Stomach (tissue), 9 donors: ENCODE data around the gene TAPT1. TPM values are rescaled to one million over a fixed set of nuclear protein-coding genes. Genes with fewer than 3 reads are reported as not detected.

ENCODE experiments used
- DNase-seq, 2 donors: peaks; one replicate each; pipeline versions ENCODE4 v3.0.0 to v3.0.0-alpha.2; 2013 to 2019
- H3K27ac ChIP-seq, 5 donors: fragments of 200-600 bp in 4 of 5; sonication (generic) in 4 of 5; one replicate each; pipeline ENCODE4 v1.5.1; 2013 to 2019; ENCODE audit warnings: mild to moderate bottlenecking in 1 of 5, moderate library complexity in 1 of 5
- H3K27me3 ChIP-seq, 3 donors: fragments of 200-600 bp; sonication (generic); one replicate each; pipeline ENCODE4 v1.5.1; 2017 to 2019; ENCODE audit warnings: mixed run types in 1 of 3
- H3K36me3 ChIP-seq, 4 donors: fragments of 200-600 bp; sonication (generic); 1 replicate in 3 of 4; 2 replicates in 1 of 4; pipeline ENCODE4 v1.5.1; 2016 to 2019
- H3K4me1 ChIP-seq, 4 donors: fragments of 200-600 bp; sonication (generic); one replicate each; pipeline ENCODE4 v1.5.1; 2016 to 2019
- H3K4me3 ChIP-seq, 4 donors: fragments of 200-600 bp; sonication (generic) in 3 of 4; one replicate each; pipeline ENCODE4 v1.5.1; 2016 to 2019; ENCODE audit warnings: mild to moderate bottlenecking in 1 of 4
- H3K9me3 ChIP-seq, 4 donors: fragments of 200-600 bp; sonication (generic); one replicate each; pipeline ENCODE4 v1.5.1; 2016 to 2019
- CTCF ChIP-seq, 7 experiments: fragments of 450-650 bp in 4 of 7; fragments of 200-600 bp in 3 of 7; sonication (generic) in 3 of 7; IDR thresholded peaks; one replicate each; pipeline ENCODE4 v1.5.1; 2016 to 2019; ENCODE audit warnings: antibody characterized with exemption in 7 of 7, control low read depth in 2 of 7, mild to moderate bottlenecking in 1 of 7
- EP300 ChIP-seq: sonication (generic); formaldehyde crosslinking; IDR thresholded peaks from one replicate; pipeline ENCODE4 v1.6.1; 2017; ENCODE audit warnings: antibody characterized with exemption
- POLR2A ChIP-seq, 4 donors: fragments of 450-650 bp; IDR thresholded peaks; one replicate each; pipeline ENCODE4 v1.6.1; 2016; ENCODE audit warnings: antibody characterized with exemption in 4 of 4, control low read depth in 2 of 4, mild to moderate bottlenecking in 1 of 4, moderate library complexity in 1 of 4
- POLR2AphosphoS5 ChIP-seq, 3 donors: sonication (generic); formaldehyde crosslinking; IDR thresholded peaks; one replicate each; pipeline ENCODE4 v1.6.1; 2016; ENCODE audit warnings: antibody characterized with exemption in 3 of 3
- WGBS, 5 donors: extraction: QIAGEN DNeasy Blood & Tissue Kit in 3 of 5; methylation state at CpG; one replicate each; pipeline versions ENCODE4 v1.1.5 to v1.1.7; 2013 to 2018; 5-methylcytosine and 5-hydroxymethylcytosine counted together
- intact Hi-C: fragments of 100-400 bp; cut with DNase I; formaldehyde crosslinking; loops from one replicate; pipeline ENCODE4 v1.15.1; 2023; ENCODE audit warnings: low total_unique reads
- polyA plus RNA-seq, 3 donors: library from polyadenylated mRNA; stranded (reverse); fragments of 200-250 nt; gene quantifications; one replicate each; pipeline ENCODE4 v1.2.3, GENCODE V29; 2013
- total RNA-seq, 5 donors: library from RNA; depleted of rRNA; stranded (reverse); fragments of >200 nt; gene quantifications; one replicate each; pipeline versions ENCODE4 v1.1.0 to v1.2.3, GENCODE V29; 2014 to 2016
- donor health status: healthy with polysubstance abuse.
- donor health status: Bipolar disorder and iron deficiency.
- donor health status: healthy.

TAPT1 gene
- total and polyA plus RNA-seq, 8 donors: 5.9 to 97.8 (median 13.7) TPM

- no peak for DNase-seq
- no peaks in the 10 kb centered on the region for H3K27me3 ChIP-seq
- H3K9me3 ChIP-seq: no peaks in the 10 kb centered on the region
- H3K27ac ChIP-seq: no peak overlapping the region
- H3K36me3 ChIP-seq: peaks cover 0 to 25% (median 9%) of the 10 kb centered on the region in 4 donors
- no peak overlapping the region for H3K4me3 ChIP-seq
- H3K4me1 ChIP-seq: peaks cover 0 to 59% (median 21%) of the 10 kb centered on the region in 4 donors
- TF ChIP-seq CTCF (IDR thresholded peaks at IDR 0.05): no peak
- TF ChIP-seq EP300: no peak
- no peak for TF ChIP-seq POLR2A (IDR thresholded peaks at IDR 0.05)
- TF ChIP-seq POLR2AphosphoS5 (IDR thresholded peaks at IDR 0.05): no peak
- 76 to 93% (median 89%) methylated on average over 2 of the region's 2 CpGs for WGBS, 5 donors
- intact Hi-C loops: no loop called here
Observed at GRCh38 chr4:16203083-16203482, 23.2 kb downstream of the TAPT1 start.

GRCh38 chr4:16202598-16202997, 23.7 kb downstream of the TAPT1 start:
- H3K4me3 ChIP-seq: no peak overlapping the region
- H3K27ac ChIP-seq: no peak overlapping the region
- WGBS, 5 donors: 83 to 94% (median 88%) methylated on average over 2 of the region's 2 CpGs
- no peak for DNase-seq
- no peaks in the 10 kb centered on the region for H3K9me3 ChIP-seq
- peaks cover 0 to 63% (median 23%) of the 10 kb centered on the region in 4 donors for H3K4me1 ChIP-seq
- peaks cover 0 to 25% (median 9%) of the 10 kb centered on the region in 4 donors for H3K36me3 ChIP-seq
- no peak for TF ChIP-seq POLR2A (IDR thresholded peaks at IDR 0.05)
- TF ChIP-seq CTCF (IDR thresholded peaks at IDR 0.05): no peak
- intact Hi-C loops: no loop called here
- H3K27me3 ChIP-seq: no peaks in the 10 kb centered on the region

- TF ChIP-seq CTCF (IDR thresholded peaks at IDR 0.05): peak in 2 of 7 experiments; percentile 12 to 21
- no peak for TF ChIP-seq POLR2AphosphoS5 (IDR thresholded peaks at IDR 0.05)
- H3K4me1 ChIP-seq: peaks cover 0 to 70% (median 31%) of the 10 kb centered on the region in 4 donors
- DNase-seq: peak in 1 of 2 donors; percentile 51
- no peaks in the 10 kb centered on the region for H3K27me3 ChIP-seq
- 95 to 99% (median 96%) methylated on average over 1 of the region's 1 CpG for WGBS, 5 donors
- H3K27ac ChIP-seq: no peak overlapping the region
- intact Hi-C loops: loop anchor here (10.0 kb wide), 1 partner anchor 174 kb away; no protein-coding TSS in a partner anchor
- peaks cover 0 to 25% (median 9%) of the 10 kb centered on the region in 4 donors for H3K36me3 ChIP-seq
- no peak overlapping the region for H3K4me3 ChIP-seq
- H3K9me3 ChIP-seq: no peaks in the 10 kb centered on the region
Observed at GRCh38 chr4:16199093-16199492, 27.2 kb downstream of the TAPT1 start.

- peaks cover 0 to 69% (median 37%) of the 10 kb centered on the region in 4 donors for H3K4me1 ChIP-seq
- no peaks in the 10 kb centered on the region for H3K9me3 ChIP-seq
- no peaks in the 10 kb centered on the region for H3K27me3 ChIP-seq
- no peak overlapping the region for H3K27ac ChIP-seq
- intact Hi-C loops: loop anchor here (10.0 kb wide), 1 partner anchor 173 kb away; no protein-coding TSS in a partner anchor
- TF ChIP-seq POLR2A (IDR thresholded peaks at IDR 0.05): no peak
- H3K36me3 ChIP-seq: peaks cover 0 to 17% (median 9%) of the 10 kb centered on the region in 4 donors
- no peak overlapping the region for H3K4me3 ChIP-seq
- DNase-seq: no peak
- WGBS, 5 donors: 78 to 86% (median 82%) methylated on average over 2 of the region's 2 CpGs
Observed at GRCh38 chr4:16197876-16198665, 28.2 kb downstream of the TAPT1 start.
